GM13977 (cell line): ENCODE measurements around the gene IRF2.

Experiments used
- DNase-seq: peaks from one replicate; pipeline ENCODE4 v3.0.0; 2012; ENCODE audit warnings: low spot score
- CTCF ChIP-seq: IDR thresholded peaks from 2 replicates; pipeline ENCODE4 v1.5.1; 2012; ENCODE audit warnings: mild to moderate bottlenecking, control low read depth; ENCODE audit not compliant: insufficient read depth; ENCODE audit errors: extremely low read depth, missing control alignments
- in situ Hi-C: fragments of 300-500 bp; cut with MboI; formaldehyde crosslinking; loops from one replicate; pipeline ENCODE4 v1.12.0; 2022; ENCODE audit warnings: low sequenced_read_pairs, low pct_unique_long_range_greater_than_20kb, mixed read lengths, inconsistent platforms; ENCODE audit not compliant: unreplicated experiment

Gene IRF2

GRCh38 chr4:184474263-184475095 lies at the start of gene IRF2:
IRF2 (minus strand) TSS chr4:184474550; CDS start chr4:184429064, 45,486 bp downstream.
- in situ Hi-C loops: loop anchor here (10.0 kb wide), 1 partner anchor 60 kb away; no protein-coding TSS in a partner anchor
- no peak for TF ChIP-seq CTCF
- DNase-seq: peak; percentile 98

GRCh38 chr4:184515606-184516005 lies 41.3 kb upstream of the IRF2 start:
- no peak for DNase-seq
- no peak for TF ChIP-seq CTCF
- in situ Hi-C loops: no loop called here

- in situ Hi-C loops: no loop called here
- peak; percentile 86 for DNase-seq
- TF ChIP-seq CTCF: no peak
These were observed 40.0 kb upstream of the IRF2 start for GRCh38 chr4:184514121-184514988.

- in situ Hi-C loops: no loop called here
- DNase-seq: peak; percentile 38
- no peak for TF ChIP-seq CTCF
These were observed 39.4 kb upstream of the IRF2 start for GRCh38 chr4:184513802-184514120.

- in situ Hi-C loops: no loop called here
- no peak for DNase-seq
- no peak for TF ChIP-seq CTCF
These were observed 36.8 kb upstream of the IRF2 start for GRCh38 chr4:184511156-184511555.

GRCh38 chr4:184510401-184510800 lies 36.1 kb upstream of the IRF2 start:
- in situ Hi-C loops: no loop called here
- no peak for DNase-seq
- no peak for TF ChIP-seq CTCF
